Activated CD8-positive, alpha-beta memory T cell treated with anti-CD3 and anti-CD28 coated beads, Interleukin-2, amount 50 U/mL, for 1 hour (primary cell): ENCODE results near the gene MRPL12.
"Not testable (repeated sequence)": the region's sequence is repeated elsewhere in the genome, so short reads cannot be mapped to it uniquely, and the experiment has no call there.

ENCODE experiments used
- DNase-seq: peaks from one replicate; pipeline ENCODE4 v3.0.0-alpha.2; 2020; ENCODE audit errors: extremely low read depth

MRPL12 gene

GRCh38 chr17:81716674-81716996 lies 13.5 kb downstream of the MRPL12 start:
- DNase-seq: no peak

- DNase-seq: no peak
Measured at GRCh38 chr17:81717049-81717765, 14.0 kb downstream of the MRPL12 start.

GRCh38 chr17:81717766-81718089 lies 14.6 kb downstream of the MRPL12 start:
- no peak for DNase-seq

- no peak for DNase-seq
Measured at GRCh38 chr17:81719410-81720266, 16.5 kb downstream of the MRPL12 start.

- no peak for DNase-seq
Measured at GRCh38 chr17:81720267-81721071, 17.3 kb downstream of the MRPL12 start.

GRCh38 chr17:81722184-81723120 lies 19.3 kb downstream of the MRPL12 start:
- DNase-seq: no peak

- no peak for DNase-seq
Measured at GRCh38 chr17:81723651-81724209, 20.6 kb downstream of the MRPL12 start.

GRCh38 chr17:81725439-81725838 lies 22.3 kb downstream of the MRPL12 start:
- DNase-seq: no peak

- no peak for DNase-seq
Measured at GRCh38 chr17:81726004-81726403, 22.8 kb downstream of the MRPL12 start.

- no peak for DNase-seq
Measured at GRCh38 chr17:81727324-81728031, 24.3 kb downstream of the MRPL12 start.

GRCh38 chr17:81733507-81734404 lies 30.6 kb downstream of the MRPL12 start:
- no peak for DNase-seq

GRCh38 chr17:81734405-81735263 lies 31.5 kb downstream of the MRPL12 start:
- no peak for DNase-seq

GRCh38 chr17:81735264-81736102 lies 32.3 kb downstream of the MRPL12 start:
- no peak for DNase-seq

- no peak for DNase-seq
Measured at GRCh38 chr17:81737947-81738800, 35.0 kb downstream of the MRPL12 start.

- no peak for DNase-seq
Measured at GRCh38 chr17:81738801-81739393, 35.7 kb downstream of the MRPL12 start.

- not testable (repeated sequence) for DNase-seq
Measured at GRCh38 chr17:81739593-81739992, 36.4 kb downstream of the MRPL12 start.
